ENCODE data around the gene LRRC73. TPM values are rescaled to one million over a fixed set of nuclear protein-coding genes. Genes with fewer than 3 reads are reported as not detected.
"Not testable (repeated sequence)": the region's sequence is repeated elsewhere in the genome, so short reads cannot be mapped to it uniquely, and the experiment has no call there.

Gene LRRC73
- under 1 TPM in 3 of 4 donors, not detected in 1; 0.36 to 0.53 (median 0.44) TPM for total RNA-seq

- TF ChIP-seq POLR2A (IDR thresholded peaks at IDR 0.05) (no peak), CTCF (IDR thresholded peaks at IDR 0.05) (no peak)
- H3K4me3 ChIP-seq (ENCODE audit: low read depth, poor library complexity, severe bottlenecking): peak within 1 kb of the TSS; percentile 31
- intact Hi-C loops (cut with DNase I; ENCODE audit: low total_unique reads): loop anchor here (5.0 to 10.0 kb wide), 3 partner anchors 58 to 248 kb away; no protein-coding TSS in a partner anchor
- WGBS, 2 donors: 2 to 7% methylated on average over 39 to 70 of the region's 96 CpGs
- DNase-seq (ENCODE audit: low spot score in 2 of 2): peak; percentile 71 to 96
These were observed at the start of gene LRRC73 for GRCh38 chr6:43509984-43510826. TSS of gene LRRC73 (minus strand) at chr6:43510346. CDS start at chr6:43509785, 561 bp downstream.

- DNase-seq (ENCODE audit: low spot score in 2 of 2): no peak
- TF ChIP-seq POLR2A (IDR thresholded peaks at IDR 0.05) (no peak), CTCF (IDR thresholded peaks at IDR 0.05) (no peak)
- H3K4me3 ChIP-seq (ENCODE audit: low read depth, poor library complexity, severe bottlenecking): no peak overlapping the region
- intact Hi-C loops (cut with DNase I; ENCODE audit: low total_unique reads): no loop called here
These were observed 49.2 kb upstream of the LRRC73 start for GRCh38 chr6:43559328-43559727.

- H3K4me3 ChIP-seq (ENCODE audit: low read depth, poor library complexity, severe bottlenecking); intact Hi-C loops (cut with DNase I; ENCODE audit: low total_unique reads); DNase-seq (ENCODE audit: low spot score in 2 of 2): not testable (repeated sequence)
- WGBS, 2 donors: 96 to 99% methylated on average over 7 of the region's 7 CpGs
These were observed 47.5 kb upstream of the LRRC73 start for GRCh38 chr6:43557620-43558019.

- no peak for DNase-seq (ENCODE audit: low spot score in 2 of 2)
- WGBS, 2 donors: 86 to 88% methylated on average over 3 of the region's 3 CpGs
- TF ChIP-seq CTCF (IDR thresholded peaks at IDR 0.05) (no peak), POLR2A (IDR thresholded peaks at IDR 0.05) (no peak)
- no peak overlapping the region for H3K4me3 ChIP-seq (ENCODE audit: low read depth, poor library complexity, severe bottlenecking)
- intact Hi-C loops (cut with DNase I; ENCODE audit: low total_unique reads): no loop called here
These were observed 37.1 kb upstream of the LRRC73 start for GRCh38 chr6:43547222-43547621.

- TF ChIP-seq POLR2A (IDR thresholded peaks at IDR 0.05) (no peak), CTCF (IDR thresholded peaks at IDR 0.05) (no peak)
- intact Hi-C loops (cut with DNase I; ENCODE audit: low total_unique reads): no loop called here
- H3K4me3 ChIP-seq (ENCODE audit: low read depth, poor library complexity, severe bottlenecking): no peak overlapping the region
- no peak for DNase-seq (ENCODE audit: low spot score in 2 of 2)
- 57 to 65% methylated on average over 4 of the region's 4 CpGs for WGBS, 2 donors
These were observed 34.3 kb upstream of the LRRC73 start for GRCh38 chr6:43544461-43544860.

GRCh38 chr6:43541774-43542471, 31.8 kb upstream of the LRRC73 start:
- no peak for DNase-seq (ENCODE audit: low spot score in 2 of 2)
- intact Hi-C loops (cut with DNase I; ENCODE audit: low total_unique reads): no loop called here
- TF ChIP-seq CTCF (IDR thresholded peaks at IDR 0.05) (no peak), POLR2A (IDR thresholded peaks at IDR 0.05) (no peak)
- no peak overlapping the region for H3K4me3 ChIP-seq (ENCODE audit: low read depth, poor library complexity, severe bottlenecking)
- WGBS, 2 donors: 97 to 98% methylated on average over 8 of the region's 8 CpGs
